ENCODE measurements around the gene PCDHA1. TPM values are rescaled to one million over a fixed set of nuclear protein-coding genes. Genes with fewer than 3 reads are reported as not detected.

Gene PCDHA1
- total RNA-seq, 2 donors from 2014 or later: not detected

DNA sequence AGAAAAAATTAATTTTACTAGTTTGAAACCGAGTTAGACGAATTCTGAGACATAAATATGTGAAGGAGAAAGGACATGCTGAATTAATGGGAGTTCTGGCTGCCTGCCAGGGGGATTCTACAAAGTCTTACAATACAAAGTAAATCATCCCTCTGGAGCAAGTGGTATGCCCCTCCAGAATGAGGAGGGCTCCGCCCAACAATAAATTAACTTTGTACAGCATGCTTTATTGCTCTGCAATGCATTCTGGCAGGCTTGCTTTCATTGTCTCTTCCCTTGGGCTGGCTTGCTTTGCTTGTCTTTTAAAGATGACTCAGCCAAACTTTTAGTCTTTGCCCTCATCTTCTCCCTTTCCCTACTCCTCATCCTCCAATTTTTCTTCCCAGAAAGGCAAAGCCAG lies 253.6 kb downstream of the PCDHA1 start:
- TF ChIP-seq, protein P1, sequence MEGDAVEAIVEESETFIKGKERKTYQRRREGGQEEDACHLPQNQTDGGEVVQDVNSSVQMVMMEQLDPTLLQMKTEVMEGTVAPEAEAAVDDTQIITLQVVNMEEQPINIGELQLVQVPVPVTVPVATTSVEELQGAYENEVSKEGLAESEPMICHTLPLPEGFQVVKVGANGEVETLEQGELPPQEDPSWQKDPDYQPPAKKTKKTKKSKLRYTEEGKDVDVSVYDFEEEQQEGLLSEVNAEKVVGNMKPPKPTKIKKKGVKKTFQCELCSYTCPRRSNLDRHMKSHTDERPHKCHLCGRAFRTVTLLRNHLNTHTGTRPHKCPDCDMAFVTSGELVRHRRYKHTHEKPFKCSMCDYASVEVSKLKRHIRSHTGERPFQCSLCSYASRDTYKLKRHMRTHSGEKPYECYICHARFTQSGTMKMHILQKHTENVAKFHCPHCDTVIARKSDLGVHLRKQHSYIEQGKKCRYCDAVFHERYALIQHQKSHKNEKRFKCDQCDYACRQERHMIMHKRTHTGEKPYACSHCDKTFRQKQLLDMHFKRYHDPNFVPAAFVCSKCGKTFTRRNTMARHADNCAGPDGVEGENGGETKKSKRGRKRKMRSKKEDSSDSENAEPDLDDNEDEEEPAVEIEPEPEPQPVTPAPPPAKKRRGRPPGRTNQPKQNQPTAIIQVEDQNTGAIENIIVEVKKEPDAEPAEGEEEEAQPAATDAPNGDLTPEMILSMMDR (IDR thresholded peaks at IDR 0.05): no peak
- no peak overlapping the region for H3K4me3 ChIP-seq

GRCh38 chr5:141040093-141040770 lies 254.3 kb downstream of the PCDHA1 start:
- Histone ChIP-seq H3K4me1 (no peaks in the 10 kb centered on the region), H3K27ac (peak overlapping the region; percentile 55 to 56), H3K27me3 (no peaks in the 10 kb centered on the region), H3K9me3 (no peaks in the 10 kb centered on the region), H3K36me3 (no peaks in the 10 kb centered on the region), H3K4me3 (peak overlapping the region; percentile 35 to 36)
- DNase-seq (ENCODE audit: low spot score): no peak
- TF ChIP-seq, protein P1 (IDR thresholded peaks at IDR 0.05): peak in 1 of 2 donors; percentile 59

More for the DNA sequence above, 253.6 kb downstream of the PCDHA1 start:
- Histone ChIP-seq H3K27ac (no peak overlapping the region), H3K9me3 (no peaks in the 10 kb centered on the region), H3K27me3 (no peaks in the 10 kb centered on the region), H3K4me1 (no peaks in the 10 kb centered on the region), H3K36me3 (no peaks in the 10 kb centered on the region)
- DNase-seq (ENCODE audit: low spot score): no peak

DNA sequence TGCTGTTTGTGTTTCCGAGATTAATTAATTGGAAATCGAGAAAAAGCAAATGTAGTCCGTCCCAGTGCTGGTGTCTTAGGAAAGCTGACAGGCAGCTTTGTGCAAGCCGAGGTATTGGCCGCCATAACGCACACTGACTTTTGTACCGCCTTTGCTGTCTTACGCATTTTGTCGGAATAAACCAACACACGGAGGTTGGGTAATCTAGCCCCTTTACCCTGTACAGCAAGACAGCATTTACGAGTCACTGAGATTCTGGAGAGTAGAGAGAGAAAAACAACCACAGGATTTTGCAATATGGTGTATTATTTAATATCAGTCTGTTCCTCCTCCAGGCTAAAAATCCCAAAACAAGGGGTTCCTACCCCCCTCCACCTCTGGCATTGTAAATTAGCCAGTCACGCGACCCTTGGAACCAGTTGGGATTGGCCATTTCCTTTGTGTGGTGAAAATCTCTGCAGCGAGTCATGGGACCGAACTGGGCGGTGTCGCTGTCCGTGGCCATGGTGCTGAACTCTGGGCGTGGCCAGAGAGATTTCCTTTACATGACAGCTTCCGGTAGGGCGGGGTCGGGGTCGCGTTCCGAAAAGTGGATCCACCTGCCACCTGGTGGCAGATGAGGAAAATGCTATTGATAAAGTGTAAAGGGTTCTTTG lies 255.0 kb downstream of the PCDHA1 start:
- TF ChIP-seq, protein P1 (IDR thresholded peaks at IDR 0.05): peak; percentile 44 to 81
- Histone ChIP-seq H3K4me3 (peak overlapping the region; percentile 35 to 36), H3K27me3 (no peaks in the 10 kb centered on the region), H3K4me1 (no peaks in the 10 kb centered on the region), H3K9me3 (no peaks in the 10 kb centered on the region), H3K27ac (peak overlapping the region; percentile 55 to 56), H3K36me3 (no peaks in the 10 kb centered on the region)
- DNase-seq (ENCODE audit: low spot score): peak; percentile 95

DNA sequence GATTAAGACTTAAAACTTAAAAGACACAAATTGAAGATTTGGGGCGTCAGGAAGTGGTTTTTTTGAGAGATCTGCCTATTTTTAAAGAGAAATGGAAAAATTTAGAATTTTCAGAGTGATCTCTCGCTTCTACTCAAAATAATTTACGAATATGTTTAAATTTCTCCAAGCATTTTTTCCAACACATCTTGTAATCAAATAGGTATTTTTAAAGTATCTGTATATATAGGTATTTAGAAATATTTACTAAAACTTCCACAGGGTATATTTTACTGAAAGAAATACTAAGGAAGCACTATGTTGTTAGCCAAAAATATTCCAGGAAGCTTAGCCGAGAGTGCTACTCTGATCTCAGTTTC lies 255.5 kb downstream of the PCDHA1 start:
- H3K27me3 ChIP-seq: no peaks in the 10 kb centered on the region
- no peaks in the 10 kb centered on the region for H3K36me3 ChIP-seq
- no peak overlapping the region for H3K27ac ChIP-seq
- TF ChIP-seq, protein P1 (IDR thresholded peaks at IDR 0.05): no peak
- H3K4me1 ChIP-seq: no peaks in the 10 kb centered on the region
- no peak for DNase-seq (ENCODE audit: low spot score)
- H3K4me3 ChIP-seq: no peak overlapping the region
- H3K9me3 ChIP-seq: no peaks in the 10 kb centered on the region

- H3K4me1 ChIP-seq: no peaks in the 10 kb centered on the region
- DNase-seq (ENCODE audit: low spot score): no peak
- TF ChIP-seq, protein P1 (IDR thresholded peaks at IDR 0.05): no peak
- H3K9me3 ChIP-seq: no peaks in the 10 kb centered on the region
- H3K36me3 ChIP-seq: no peaks in the 10 kb centered on the region
- H3K4me3 ChIP-seq: no peak overlapping the region
- no peak overlapping the region for H3K27ac ChIP-seq
- no peaks in the 10 kb centered on the region for H3K27me3 ChIP-seq
Observed at GRCh38 chr5:141042555-141042954, 256.6 kb downstream of the PCDHA1 start.
